GM21786 (cell line): ENCODE results near the gene KANSL1L.
"Not testable (repeated sequence)": the region's sequence is repeated elsewhere in the genome, so short reads cannot be mapped to it uniquely, and the experiment has no call there.

Experiments used
- ATAC-seq: cut with Tn5 transposase; IDR thresholded peaks from one replicate; pipeline ENCODE4 v1.9.1; 2021; ENCODE audit not compliant: unreplicated experiment

Gene KANSL1L

GRCh38 chr2:210171309-210172218 is at the start of gene KANSL1L:
Gene KANSL1L, minus strand, starts transcription at chr2:210171409. Its CDS starts 16,827 bp downstream, at chr2:210154582.
- ATAC-seq = peak; percentile 62

- no peak for ATAC-seq
Measured at GRCh38 chr2:210215120-210215519, 43.9 kb upstream of the KANSL1L start.

- ATAC-seq = no peak
Measured at GRCh38 chr2:210210185-210210584, 39.0 kb upstream of the KANSL1L start.

- ATAC-seq = no peak
Measured at GRCh38 chr2:210207929-210208328, 36.7 kb upstream of the KANSL1L start.

- no peak for ATAC-seq
Measured at GRCh38 chr2:210203558-210203957, 32.3 kb upstream of the KANSL1L start.

GRCh38 chr2:210203147-210203546 is 31.9 kb upstream of the KANSL1L start:
- ATAC-seq = no peak

- ATAC-seq = no peak
Measured at GRCh38 chr2:210199854-210200253, 28.6 kb upstream of the KANSL1L start.

GRCh38 chr2:210199186-210199765 is 28.1 kb upstream of the KANSL1L start:
- peak; percentile 54 for ATAC-seq

GRCh38 chr2:210198326-210198725 is 27.1 kb upstream of the KANSL1L start:
- no peak for ATAC-seq

GRCh38 chr2:210197720-210198119 is 26.5 kb upstream of the KANSL1L start:
- no peak for ATAC-seq

GRCh38 chr2:210195101-210195852 is 24.1 kb upstream of the KANSL1L start:
- no peak for ATAC-seq

GRCh38 chr2:210190345-210190744 is 19.1 kb upstream of the KANSL1L start:
- peak; percentile 31 for ATAC-seq

GRCh38 chr2:210189452-210190138 is 18.4 kb upstream of the KANSL1L start:
- peak; percentile 59 for ATAC-seq

GRCh38 chr2:210188755-210189154 is 17.5 kb upstream of the KANSL1L start:
- no peak for ATAC-seq

GRCh38 chr2:210188190-210188589 is 17.0 kb upstream of the KANSL1L start:
- ATAC-seq = no peak

GRCh38 chr2:210183936-210184335 is 12.7 kb upstream of the KANSL1L start:
- ATAC-seq = not testable (repeated sequence)

GRCh38 chr2:210181606-210182088 is 10.4 kb upstream of the KANSL1L start:
- not testable (repeated sequence) for ATAC-seq

GRCh38 chr2:210181033-210181605 is 9.9 kb upstream of the KANSL1L start:
- not testable (repeated sequence) for ATAC-seq

- no peak for ATAC-seq
Measured at GRCh38 chr2:210180477-210180876, 9.3 kb upstream of the KANSL1L start.

- no peak for ATAC-seq
Measured at GRCh38 chr2:210179351-210179990, 8.3 kb upstream of the KANSL1L start.
